Fibroblast of skin of back (primary cell): ENCODE results near the gene KIF17.
A peak's percentile ranks its signal among the peaks of the same experiment; 100 is the strongest.
"Not testable (repeated sequence)": the region's sequence is repeated elsewhere in the genome, so short reads cannot be mapped to it uniquely, and the experiment has no call there.

Source experiments
- DNase-seq: peaks from one replicate; pipeline ENCODE4 v3.0.0-alpha.2; 2013

KIF17 gene

GRCh38 chr1:20727746-20728316 is 10.0 kb upstream of the KIF17 start:
- DNase-seq = peak; percentile 21

- no peak for DNase-seq
These were observed 9.3 kb upstream of the KIF17 start for GRCh38 chr1:20726932-20727745.

- no peak for DNase-seq
These were observed 8.5 kb upstream of the KIF17 start for GRCh38 chr1:20726118-20726911.

- peak; percentile 85 for DNase-seq
These were observed 7.6 kb upstream of the KIF17 start for GRCh38 chr1:20725189-20726117.

- DNase-seq = no peak
These were observed 6.8 kb upstream of the KIF17 start for GRCh38 chr1:20724364-20725188.

GRCh38 chr1:20723537-20724363 is 5.9 kb upstream of the KIF17 start:
- DNase-seq = no peak

- DNase-seq = no peak
These were observed 5.3 kb upstream of the KIF17 start for GRCh38 chr1:20723159-20723536.

GRCh38 chr1:20721117-20722061 is 3.6 kb upstream of the KIF17 start:
- DNase-seq = no peak

- DNase-seq = no peak
These were observed 2.9 kb upstream of the KIF17 start for GRCh38 chr1:20720631-20721091.

- DNase-seq = no peak
These were observed 2.2 kb upstream of the KIF17 start for GRCh38 chr1:20719871-20720620.

GRCh38 chr1:20719261-20719660 is 1.5 kb upstream of the KIF17 start:
- no peak for DNase-seq

GRCh38 chr1:20718343-20718882 is 606 bp upstream of the KIF17 start:
- DNase-seq = not testable (repeated sequence)

GRCh38 chr1:20716232-20716631 is 1.6 kb downstream of the KIF17 start:
- no peak for DNase-seq

GRCh38 chr1:20715406-20715805 is 2.4 kb downstream of the KIF17 start:
- DNase-seq = no peak

- DNase-seq = no peak
These were observed 4.4 kb downstream of the KIF17 start for GRCh38 chr1:20713440-20713839.

GRCh38 chr1:20712215-20712577 is 5.6 kb downstream of the KIF17 start:
- DNase-seq = no peak

GRCh38 chr1:20711285-20712214 is 6.3 kb downstream of the KIF17 start:
- DNase-seq = no peak
